ENCODE data around the gene LRWD1. TPM values are rescaled to one million over a fixed set of nuclear protein-coding genes. Genes with fewer than 3 reads are reported as not detected.
A peak's percentile ranks its signal among the peaks of the same experiment; 100 is the strongest.

LRWD1 gene
- 16.4 TPM for total RNA-seq

- peak; percentile 91 for ATAC-seq
Measured at GRCh38 chr7:102464577-102465280, at the start of gene LRWD1, which contains the start of gene ALKBH4. LRWD1 (plus strand) TSS chr7:102464984; CDS start chr7:102465081, 97 bp downstream. ALKBH4 (minus strand) TSS chr7:102464863; CDS start chr7:102464836, 27 bp downstream.

GRCh38 chr7:102415685-102416225, 49.0 kb upstream of the LRWD1 start:
- no peak for DNase-seq (ENCODE audit: low spot score)
- ATAC-seq: peak; percentile 10

More at GRCh38 chr7:102464577-102465280, at the start of gene LRWD1, which contains the start of gene ALKBH4:
- peak; percentile 95 for DNase-seq (ENCODE audit: low spot score)

GRCh38 chr7:102416406-102416805, 48.4 kb upstream of the LRWD1 start:
- no peak for DNase-seq (ENCODE audit: low spot score)
- ATAC-seq: no peak

- DNase-seq (ENCODE audit: low spot score): no peak
- no peak for ATAC-seq
Measured at GRCh38 chr7:102417105-102417504, 47.7 kb upstream of the LRWD1 start.

- DNase-seq (ENCODE audit: low spot score): no peak
- no peak for ATAC-seq
Measured at GRCh38 chr7:102418592-102418991, 46.2 kb upstream of the LRWD1 start.

- ATAC-seq (no peak), DNase-seq (ENCODE audit: low spot score) (no peak)
Measured at GRCh38 chr7:102421706-102422240, 43.0 kb upstream of the LRWD1 start.

GRCh38 chr7:102424129-102424551, 40.6 kb upstream of the LRWD1 start:
- DNase-seq (ENCODE audit: low spot score): no peak

GRCh38 chr7:102424787-102425218, 40.0 kb upstream of the LRWD1 start:
- no peak for DNase-seq (ENCODE audit: low spot score)
- ATAC-seq: no peak

More at GRCh38 chr7:102424129-102424551, 40.6 kb upstream of the LRWD1 start:
- no peak for ATAC-seq

- DNase-seq (ENCODE audit: low spot score) (no peak), ATAC-seq (peak; percentile 61)
Measured at GRCh38 chr7:102425639-102426267, 39.0 kb upstream of the LRWD1 start.

- peak; percentile 37 for ATAC-seq
- DNase-seq (ENCODE audit: low spot score): no peak
Measured at GRCh38 chr7:102426268-102427018, 38.3 kb upstream of the LRWD1 start.

- no peak for ATAC-seq
- no peak for DNase-seq (ENCODE audit: low spot score)
Measured at GRCh38 chr7:102427019-102427405, 37.8 kb upstream of the LRWD1 start.

GRCh38 chr7:102429141-102429899, 35.5 kb upstream of the LRWD1 start:
- ATAC-seq (no peak), DNase-seq (ENCODE audit: low spot score) (no peak)

GRCh38 chr7:102431617-102432298, 33.0 kb upstream of the LRWD1 start:
- DNase-seq (ENCODE audit: low spot score) (no peak), ATAC-seq (no peak)

GRCh38 chr7:102432442-102433218, 32.2 kb upstream of the LRWD1 start:
- peak; percentile 50 for ATAC-seq
- no peak for DNase-seq (ENCODE audit: low spot score)

GRCh38 chr7:102433219-102434038, 31.4 kb upstream of the LRWD1 start, which contains the start of gene ORAI2:
ORAI2 (plus strand) TSS chr7:102433575; CDS start chr7:102438957, 5,382 bp downstream.
- ATAC-seq (peak; percentile 87), DNase-seq (ENCODE audit: low spot score) (peak; percentile 82)

- ATAC-seq: no peak
- DNase-seq (ENCODE audit: low spot score): no peak
Measured at GRCh38 chr7:102434039-102434486, 30.7 kb upstream of the LRWD1 start.

- ATAC-seq (no peak), DNase-seq (ENCODE audit: low spot score) (no peak)
Measured at GRCh38 chr7:102436118-102436517, 28.7 kb upstream of the LRWD1 start.
